Mucosa of rectum (tissue), 2 donors: ENCODE measurements around the gene NR2F2.
"Not testable (repeated sequence)": the region's sequence is repeated elsewhere in the genome, so short reads cannot be mapped to it uniquely, and the experiment has no call there.

Experiments
- H3K27ac ChIP-seq, 2 donors: one replicate each; pipeline ENCODE4 v1.7.0; 2013; ENCODE audit warnings: inconsistent platforms in 2 of 2, low read depth in 2 of 2, low read length in 2 of 2
- H3K27me3 ChIP-seq, 2 donors: one replicate each; pipeline ENCODE4 v1.7.0; 2013; ENCODE audit warnings: low read length in 2 of 2; ENCODE audit not compliant: control insufficient read depth in 2 of 2, insufficient read depth in 2 of 2
- H3K36me3 ChIP-seq, 2 donors: one replicate each; pipeline ENCODE4 v1.7.0; 2013; ENCODE audit warnings: low read length in 2 of 2; ENCODE audit not compliant: control insufficient read depth in 2 of 2, insufficient read depth in 2 of 2
- H3K4me1 ChIP-seq, 2 donors: one replicate each; pipeline ENCODE4 v1.7.0; 2013; ENCODE audit warnings: low read length in 2 of 2, mild to moderate bottlenecking in 1 of 2; ENCODE audit not compliant: control insufficient read depth in 2 of 2, insufficient read depth in 2 of 2
- H3K4me3 ChIP-seq, 2 donors: one replicate each; pipeline ENCODE4 v1.7.0; 2013; ENCODE audit warnings: low read length in 2 of 2
- H3K9ac ChIP-seq, 2 donors: one replicate each; pipeline ENCODE4 v1.7.0; 2013; ENCODE audit warnings: low read length in 2 of 2, low read depth in 1 of 2, mild to moderate bottlenecking in 1 of 2
- H3K9me3 ChIP-seq, 2 donors: one replicate each; pipeline ENCODE4 v1.7.0; 2013; ENCODE audit warnings: low read length in 2 of 2; ENCODE audit not compliant: control insufficient read depth in 2 of 2
- donor health status: healthy.
- donor health status: Normal muscosa, but diverticular disease.

The NR2F2 gene

GRCh38 chr15:96369351-96369750 is 38.9 kb downstream of the NR2F2 start:
- H3K4me3 ChIP-seq: no peak overlapping the region
- H3K27me3 ChIP-seq: peaks cover 18 to 36% of the 10 kb centered on the region in 2 donors
- H3K36me3 ChIP-seq: no peaks in the 10 kb centered on the region
- H3K27ac ChIP-seq: no peak overlapping the region
- no peaks in the 10 kb centered on the region for H3K9me3 ChIP-seq
- H3K4me1 ChIP-seq: no peaks in the 10 kb centered on the region
- no peak overlapping the region for H3K9ac ChIP-seq

GRCh38 chr15:96369825-96370621 is 39.5 kb downstream of the NR2F2 start:
- Histone ChIP-seq H3K27ac (no peak overlapping the region), H3K9me3 (no peaks in the 10 kb centered on the region), H3K4me3 (no peak overlapping the region), H3K27me3 (peaks cover 18 to 31% of the 10 kb centered on the region in 2 donors), H3K9ac (no peak overlapping the region), H3K36me3 (no peaks in the 10 kb centered on the region), H3K4me1 (no peaks in the 10 kb centered on the region)

- Histone ChIP-seq H3K27ac (no peak overlapping the region), H3K9ac (no peak overlapping the region), H3K4me3 (no peak overlapping the region), H3K27me3 (peaks cover 6 to 10% of the 10 kb centered on the region in 2 donors), H3K9me3 (no peaks in the 10 kb centered on the region), H3K4me1 (no peaks in the 10 kb centered on the region), H3K36me3 (no peaks in the 10 kb centered on the region)
Measured at GRCh38 chr15:96372554-96372953, 42.1 kb downstream of the NR2F2 start.

GRCh38 chr15:96374499-96374898 is 44.0 kb downstream of the NR2F2 start:
- H3K27ac ChIP-seq: no peak overlapping the region

GRCh38 chr15:96379592-96379991 is 49.1 kb downstream of the NR2F2 start:
- H3K4me1 ChIP-seq, H3K4me3 ChIP-seq, H3K9ac ChIP-seq, H3K36me3 ChIP-seq, H3K9me3 ChIP-seq, H3K27ac ChIP-seq, H3K27me3 ChIP-seq: not testable (repeated sequence)

More at GRCh38 chr15:96374499-96374898, 44.0 kb downstream of the NR2F2 start:
- Histone ChIP-seq H3K27me3 (no peaks in the 10 kb centered on the region), H3K4me1 (no peaks in the 10 kb centered on the region), H3K9me3 (no peaks in the 10 kb centered on the region), H3K36me3 (no peaks in the 10 kb centered on the region), H3K9ac (no peak overlapping the region), H3K4me3 (no peak overlapping the region)

- H3K9ac ChIP-seq: no peak overlapping the region
- no peaks in the 10 kb centered on the region for H3K4me1 ChIP-seq
- no peak overlapping the region for H3K4me3 ChIP-seq
- no peak overlapping the region for H3K27ac ChIP-seq
- H3K9me3 ChIP-seq: no peaks in the 10 kb centered on the region
- H3K27me3 ChIP-seq: no peaks in the 10 kb centered on the region
- no peaks in the 10 kb centered on the region for H3K36me3 ChIP-seq
Measured at GRCh38 chr15:96381463-96381862, 51.0 kb downstream of the NR2F2 start.

- Histone ChIP-seq H3K27me3 (no peaks in the 10 kb centered on the region), H3K9me3 (no peaks in the 10 kb centered on the region), H3K9ac (no peak overlapping the region), H3K27ac (no peak overlapping the region), H3K36me3 (no peaks in the 10 kb centered on the region), H3K4me1 (no peaks in the 10 kb centered on the region), H3K4me3 (no peak overlapping the region)
Measured at GRCh38 chr15:96385195-96385594, 54.7 kb downstream of the NR2F2 start.

GRCh38 chr15:96388673-96389072 is 58.2 kb downstream of the NR2F2 start:
- Histone ChIP-seq H3K9ac (no peak overlapping the region), H3K36me3 (no peaks in the 10 kb centered on the region), H3K27me3 (peaks cover 0 to 3% of the 10 kb centered on the region in 2 donors)

More at GRCh38 chr15:96388673-96389072, 58.2 kb downstream of the NR2F2 start:
- H3K4me1 ChIP-seq: no peaks in the 10 kb centered on the region
- no peak overlapping the region for H3K4me3 ChIP-seq
- H3K27ac ChIP-seq: no peak overlapping the region
- H3K9me3 ChIP-seq: no peaks in the 10 kb centered on the region
